ENCODE data around the gene LAMB1.

- no peak for TF ChIP-seq CTCF (IDR thresholded peaks at IDR 0.05)
- no peak for TF ChIP-seq POLR2A (IDR thresholded peaks at IDR 0.05)
Observed at GRCh38 chr7:107966711-107967110, 36.2 kb downstream of the LAMB1 start.
